ENCODE results near the gene ALDH1L1.

- TF ChIP-seq TRIM28 (IDR thresholded peaks at IDR 0.05; ENCODE audit: borderline replicate concordance, low read length) (no peak), TCF7L2 (IDR thresholded peaks at IDR 0.05; ENCODE audit: borderline replicate concordance, low read depth, low read length) (no peak), ZNF184 (tag by site-specific recombination; IDR thresholded peaks at IDR 0.05) (no peak), MYNN (tag by site-specific recombination; IDR thresholded peaks at IDR 0.05; ENCODE audit: borderline replicate concordance) (no peak), GLI4 (tag by site-specific recombination; IDR thresholded peaks at IDR 0.05) (no peak)
- TF ChIP-seq, protein P1, sequence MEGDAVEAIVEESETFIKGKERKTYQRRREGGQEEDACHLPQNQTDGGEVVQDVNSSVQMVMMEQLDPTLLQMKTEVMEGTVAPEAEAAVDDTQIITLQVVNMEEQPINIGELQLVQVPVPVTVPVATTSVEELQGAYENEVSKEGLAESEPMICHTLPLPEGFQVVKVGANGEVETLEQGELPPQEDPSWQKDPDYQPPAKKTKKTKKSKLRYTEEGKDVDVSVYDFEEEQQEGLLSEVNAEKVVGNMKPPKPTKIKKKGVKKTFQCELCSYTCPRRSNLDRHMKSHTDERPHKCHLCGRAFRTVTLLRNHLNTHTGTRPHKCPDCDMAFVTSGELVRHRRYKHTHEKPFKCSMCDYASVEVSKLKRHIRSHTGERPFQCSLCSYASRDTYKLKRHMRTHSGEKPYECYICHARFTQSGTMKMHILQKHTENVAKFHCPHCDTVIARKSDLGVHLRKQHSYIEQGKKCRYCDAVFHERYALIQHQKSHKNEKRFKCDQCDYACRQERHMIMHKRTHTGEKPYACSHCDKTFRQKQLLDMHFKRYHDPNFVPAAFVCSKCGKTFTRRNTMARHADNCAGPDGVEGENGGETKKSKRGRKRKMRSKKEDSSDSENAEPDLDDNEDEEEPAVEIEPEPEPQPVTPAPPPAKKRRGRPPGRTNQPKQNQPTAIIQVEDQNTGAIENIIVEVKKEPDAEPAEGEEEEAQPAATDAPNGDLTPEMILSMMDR (tag by site-specific recombination; IDR thresholded peaks at IDR 0.05), result no peak
Observed at GRCh38 chr3:126156468-126156867, 23.9 kb downstream of the ALDH1L1 start.
